Smooth muscle cell of the brain vasculature (primary cell): Measurements from ENCODE around the gene SCUBE1.

Source experiments
- DNase-seq: peaks from one replicate; pipeline ENCODE4 v3.0.0-alpha.2; 2012; ENCODE audit warnings: low read depth, low spot score

SCUBE1 gene

GRCh38 chr22:43343262-43343669, at the start of gene SCUBE1:
TSS of gene SCUBE1 (minus strand) at chr22:43343372. CDS start at chr22:43343261, 111 bp downstream.
- DNase-seq: no peak

GRCh38 chr22:43392385-43392989, 49.3 kb upstream of the SCUBE1 start:
- no peak for DNase-seq

GRCh38 chr22:43391306-43391705, 48.1 kb upstream of the SCUBE1 start:
- DNase-seq: no peak

- no peak for DNase-seq
These were observed 47.7 kb upstream of the SCUBE1 start for GRCh38 chr22:43390872-43391271.

- no peak for DNase-seq
These were observed 47.0 kb upstream of the SCUBE1 start for GRCh38 chr22:43390166-43390565.

GRCh38 chr22:43389227-43389836, 46.2 kb upstream of the SCUBE1 start:
- no peak for DNase-seq

- peak; percentile 12 for DNase-seq
These were observed 45.3 kb upstream of the SCUBE1 start for GRCh38 chr22:43388420-43388851.

GRCh38 chr22:43387815-43388214, 44.6 kb upstream of the SCUBE1 start:
- DNase-seq: no peak

GRCh38 chr22:43385770-43386641, 42.8 kb upstream of the SCUBE1 start:
- peak; percentile 45 for DNase-seq

GRCh38 chr22:43384863-43385262, 41.7 kb upstream of the SCUBE1 start:
- no peak for DNase-seq

GRCh38 chr22:43381693-43382092, 38.5 kb upstream of the SCUBE1 start:
- DNase-seq: no peak

- DNase-seq: peak; percentile 9
These were observed 34.9 kb upstream of the SCUBE1 start for GRCh38 chr22:43377896-43378704.

GRCh38 chr22:43377548-43377895, 34.4 kb upstream of the SCUBE1 start:
- no peak for DNase-seq

- no peak for DNase-seq
These were observed 33.8 kb upstream of the SCUBE1 start for GRCh38 chr22:43376765-43377547.

GRCh38 chr22:43375951-43376455, 32.8 kb upstream of the SCUBE1 start:
- DNase-seq: no peak

GRCh38 chr22:43370036-43370435, 26.9 kb upstream of the SCUBE1 start:
- DNase-seq: no peak

GRCh38 chr22:43365715-43366440, 22.7 kb upstream of the SCUBE1 start:
- DNase-seq: no peak

- no peak for DNase-seq
These were observed 20.9 kb upstream of the SCUBE1 start for GRCh38 chr22:43364169-43364435.

- no peak for DNase-seq
These were observed 20.4 kb upstream of the SCUBE1 start for GRCh38 chr22:43363315-43364168.
